Body of pancreas (tissue), 4 donors: ENCODE data around the gene GTF2A1.

Experiments used
- CTCF ChIP-seq, 7 experiments: fragments of 450-650 bp in 4 of 7; fragments of 200-600 bp in 3 of 7; sonication (generic) in 3 of 7; IDR thresholded peaks; one replicate each; pipeline ENCODE4 v1.5.1; 2016 to 2019; ENCODE audit warnings: antibody characterized with exemption in 7 of 7
- POLR2A ChIP-seq, 3 donors: fragments of 450-650 bp; IDR thresholded peaks; one replicate each; pipeline ENCODE4 v1.6.1; 2016; ENCODE audit warnings: antibody characterized with exemption in 3 of 3, mild to moderate bottlenecking in 2 of 3

GRCh38 chr14:81170829-81171195 is 49.9 kb downstream of the GTF2A1 start:
- TF ChIP-seq CTCF (IDR thresholded peaks at IDR 0.05) (no peak), POLR2A (IDR thresholded peaks at IDR 0.05) (no peak)
